A204.1 (cell line): ENCODE data around the gene DYNLL1.
"Not testable (repeated sequence)": the region's sequence is repeated elsewhere in the genome, so short reads cannot be mapped to it uniquely, and the experiment has no call there.

Source experiments
- FAIRE-seq: peaks from 2 replicates; lab custom pipeline; 2012; peaks lifted over from hg19 to GRCh38; lab: Jason Lieb, UNC

Gene DYNLL1

DNA sequence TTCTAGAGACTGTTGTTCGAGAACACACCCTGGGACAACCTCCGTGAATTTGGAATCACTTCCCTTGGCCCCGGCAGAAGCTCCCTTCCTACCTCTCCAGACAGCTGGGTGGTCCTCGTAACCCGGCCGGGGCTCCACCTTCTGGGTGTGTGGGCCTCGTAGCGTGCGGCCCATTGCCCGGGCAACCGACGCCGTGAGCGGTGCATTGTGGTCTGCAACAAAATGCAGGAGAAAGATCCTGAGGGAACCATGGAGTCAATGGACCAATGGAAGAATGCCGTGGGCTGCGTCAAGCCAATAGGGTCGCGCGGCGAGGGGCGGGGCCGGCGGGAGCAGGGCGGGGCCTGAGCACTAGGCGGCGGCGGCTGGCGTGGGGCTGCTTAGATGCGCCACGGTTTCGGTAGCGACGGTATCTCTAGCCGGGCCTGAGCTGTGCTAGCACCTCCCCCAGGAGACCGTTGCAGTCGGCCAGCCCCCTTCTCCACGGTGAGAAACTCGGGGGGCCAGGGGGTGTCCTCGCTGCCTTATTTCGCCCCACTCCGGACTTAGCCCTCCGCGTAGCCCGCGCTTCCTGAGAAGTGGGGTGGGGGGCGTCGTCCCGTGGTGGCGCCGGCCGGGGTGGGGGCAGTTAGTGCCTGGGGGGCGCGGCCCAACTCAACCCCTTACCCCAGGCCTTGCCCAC, at the start of gene DYNLL1:
DYNLL1 (plus strand) TSS at position 383 of the 682 bp plus-strand sequence. CDS start 309 bp downstream, outside the sequence.
- peak; percentile 47 for FAIRE-seq

DNA sequence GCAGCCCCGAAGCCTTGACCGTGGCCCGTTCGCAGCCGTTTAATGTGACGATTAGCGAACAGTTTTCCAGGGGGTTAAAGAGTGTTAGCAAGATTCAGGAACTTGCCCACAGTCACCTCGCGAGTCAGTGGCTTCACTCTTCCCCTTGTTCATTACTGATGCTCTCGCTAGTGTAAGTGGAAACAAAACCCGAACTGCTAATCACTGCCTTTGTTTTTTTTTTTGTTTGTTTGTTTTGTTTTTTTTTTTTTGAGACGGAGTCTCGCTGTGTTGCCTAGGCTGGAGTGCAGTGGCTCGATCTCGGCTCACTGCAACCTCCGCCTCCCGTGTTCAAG, 49.1 kb upstream of the DYNLL1 start:
- not testable (repeated sequence) for FAIRE-seq

DNA sequence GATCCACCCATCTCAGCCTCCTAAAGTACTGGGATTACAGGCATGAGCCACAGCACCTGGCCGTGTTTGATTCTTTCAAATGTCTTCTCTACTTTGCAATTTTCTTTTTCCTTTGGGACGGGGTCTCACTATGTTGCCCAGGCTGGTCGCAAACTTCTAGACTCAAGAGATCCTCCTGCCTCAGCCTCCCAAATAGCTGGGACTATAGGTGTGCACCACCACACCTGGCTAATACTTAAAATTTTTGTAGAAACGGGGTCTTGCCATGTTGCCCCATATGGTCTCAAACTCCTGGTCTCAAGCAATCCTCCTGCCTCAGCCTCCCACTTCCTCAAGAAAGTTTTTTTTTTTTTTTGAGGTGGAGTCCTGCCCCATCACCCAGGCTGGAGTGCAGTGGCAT, 47.9 kb upstream of the DYNLL1 start:
- no peak for FAIRE-seq

DNA sequence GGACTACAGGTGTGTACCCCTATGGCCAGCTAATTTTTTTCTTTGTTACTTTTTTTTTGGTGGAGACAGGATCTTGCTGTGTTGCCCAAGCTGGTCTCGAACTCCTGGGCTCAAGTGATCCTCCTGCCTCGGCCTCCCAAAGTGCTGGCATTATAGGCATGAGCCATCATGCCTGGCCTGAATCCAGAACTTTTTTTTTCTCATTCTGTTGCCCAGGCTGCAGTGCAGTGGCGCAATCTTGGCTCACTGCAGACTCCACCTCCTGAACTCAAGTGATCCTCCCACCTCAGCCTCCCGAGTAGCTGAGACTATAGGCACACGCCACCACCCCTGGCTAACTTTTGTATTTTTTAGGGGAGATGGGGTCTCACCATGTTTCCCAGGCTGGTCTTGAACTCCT, 43.4 kb upstream of the DYNLL1 start:
- FAIRE-seq, result not testable (repeated sequence)

DNA sequence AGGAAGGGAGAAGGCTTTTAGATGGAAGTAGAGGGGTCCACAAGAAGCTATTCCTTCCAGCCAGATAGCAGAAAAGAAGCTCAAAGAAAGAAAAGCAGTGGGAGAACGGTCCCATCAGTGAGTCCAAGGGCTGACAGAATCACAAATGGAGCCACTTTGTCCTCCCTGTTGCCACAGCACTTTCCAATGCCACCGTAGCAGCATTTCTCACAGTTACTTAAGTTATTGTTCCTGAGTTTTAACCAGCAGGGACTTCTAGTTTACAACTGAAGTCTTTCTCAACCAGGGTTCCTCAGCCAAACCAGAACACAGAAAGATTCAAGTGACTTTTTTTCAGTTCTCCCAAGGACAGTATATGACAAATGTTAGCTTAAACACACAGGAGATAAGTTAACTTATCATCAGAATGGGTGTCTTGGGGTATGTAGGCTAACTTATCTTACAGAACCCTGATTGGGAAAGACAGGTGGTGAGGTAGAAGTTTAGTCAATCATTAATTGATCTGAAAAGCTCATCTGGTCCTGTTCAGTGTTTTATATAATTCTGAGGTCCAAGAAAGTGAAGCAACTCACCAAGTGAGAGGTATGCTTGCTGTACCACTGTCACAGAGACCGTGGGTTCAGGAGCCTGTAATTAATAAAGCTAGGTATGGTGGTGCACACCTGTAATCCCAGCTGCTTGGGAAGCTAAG, 42.7 kb upstream of the DYNLL1 start:
- no peak for FAIRE-seq

DNA sequence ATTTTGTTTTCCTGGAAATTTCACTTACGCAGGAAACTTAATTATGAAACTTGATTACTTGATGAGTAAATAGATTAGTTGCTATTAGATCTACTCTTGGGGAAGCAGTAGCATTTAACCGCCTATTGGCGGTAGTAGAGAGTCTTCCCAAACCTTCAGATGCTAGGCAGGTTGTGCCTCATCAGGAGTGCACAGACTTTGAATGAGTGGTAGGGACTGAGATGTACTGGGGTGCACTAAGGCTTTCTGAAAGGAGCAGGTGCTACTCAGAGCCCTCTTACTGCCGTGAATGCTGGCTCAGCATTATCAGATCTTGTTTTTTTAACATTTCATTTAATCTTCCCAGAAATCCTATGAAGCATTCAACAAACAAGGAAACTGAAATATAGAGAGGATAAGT, 41.9 kb upstream of the DYNLL1 start:
- FAIRE-seq, result peak; percentile 90

DNA sequence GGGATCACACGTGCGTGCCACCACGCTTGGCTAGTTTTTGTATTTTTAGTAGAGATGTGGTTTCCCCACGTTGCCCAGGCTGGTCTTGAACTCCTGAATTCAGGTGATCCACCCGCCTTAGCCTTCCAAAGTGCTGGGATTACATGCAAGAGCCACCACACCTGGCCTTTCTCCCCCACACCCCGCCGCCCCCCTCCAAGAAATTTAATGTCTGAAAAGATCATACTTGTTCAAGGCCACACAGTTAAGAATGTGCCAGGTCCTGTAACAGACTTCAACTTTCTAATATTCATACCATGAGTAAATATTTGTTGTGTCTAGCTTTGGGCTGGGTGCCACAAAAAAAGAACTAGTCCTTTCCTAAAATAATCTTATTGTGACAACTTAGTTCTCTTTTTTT, 40.6 kb upstream of the DYNLL1 start:
- FAIRE-seq, result no peak

DNA sequence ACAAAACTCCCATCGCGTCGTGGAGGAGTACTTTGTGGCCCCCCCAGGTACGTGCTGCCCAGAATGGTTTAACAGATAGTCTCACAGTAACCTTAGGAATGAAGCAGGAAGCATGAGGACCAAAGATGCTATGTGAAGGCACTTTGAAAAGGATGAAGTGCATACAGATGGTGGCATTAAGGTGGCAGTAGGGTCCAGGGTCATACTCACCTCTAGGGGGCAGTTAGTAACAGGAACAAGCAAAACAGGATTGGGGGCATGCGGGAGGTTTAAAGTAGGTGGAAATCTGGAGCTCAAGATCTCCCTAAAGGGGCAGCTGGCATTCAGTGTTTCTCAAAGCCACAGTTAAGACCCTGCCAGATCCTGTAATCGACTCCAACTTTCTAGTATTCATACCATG, 38.8 kb upstream of the DYNLL1 start:
- no peak for FAIRE-seq

DNA sequence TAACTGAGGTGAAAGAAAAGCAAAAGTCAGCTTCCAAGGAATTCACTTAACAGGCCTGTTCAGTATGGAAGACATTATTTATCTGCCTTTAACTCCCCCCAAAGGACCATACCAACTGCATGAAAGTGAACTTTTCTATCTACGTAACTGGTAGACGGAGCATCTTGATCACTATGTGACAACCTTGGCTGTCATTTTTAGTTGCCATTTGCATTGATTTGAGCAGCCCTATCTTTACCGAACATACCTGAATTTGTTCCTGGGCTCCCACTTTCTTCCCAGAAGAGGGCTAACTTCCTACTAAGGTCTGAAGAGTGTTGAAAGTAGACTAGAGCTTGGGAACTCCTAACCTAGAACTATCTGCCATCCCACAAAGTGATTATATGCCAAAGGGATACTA, 35.8 kb upstream of the DYNLL1 start:
- FAIRE-seq, result no peak

DNA sequence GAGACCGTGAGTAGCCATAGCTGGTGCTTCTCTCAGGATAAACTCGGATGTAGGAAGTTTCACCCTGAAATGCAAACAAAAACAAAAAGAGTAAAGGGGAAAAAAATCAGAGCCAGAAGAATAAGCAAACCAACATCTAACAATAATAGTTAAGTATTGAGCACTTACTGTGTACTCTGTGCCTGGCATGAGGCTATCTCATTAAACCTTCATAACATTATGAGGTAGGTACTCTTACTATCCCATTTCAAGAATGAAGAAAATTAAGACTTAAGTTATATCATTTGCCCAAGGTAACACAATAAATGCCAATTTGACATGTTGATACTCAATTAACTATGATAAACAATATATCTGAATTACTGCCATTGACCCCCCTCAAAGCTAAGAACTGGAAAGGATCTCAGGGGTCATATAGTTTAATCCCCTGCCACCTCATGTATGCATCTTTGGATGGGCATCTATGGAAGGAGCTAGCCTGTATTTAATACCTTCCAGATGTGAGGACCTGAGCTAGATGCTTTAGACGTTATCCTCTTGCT, 33.7 kb upstream of the DYNLL1 start:
- no peak for FAIRE-seq

DNA sequence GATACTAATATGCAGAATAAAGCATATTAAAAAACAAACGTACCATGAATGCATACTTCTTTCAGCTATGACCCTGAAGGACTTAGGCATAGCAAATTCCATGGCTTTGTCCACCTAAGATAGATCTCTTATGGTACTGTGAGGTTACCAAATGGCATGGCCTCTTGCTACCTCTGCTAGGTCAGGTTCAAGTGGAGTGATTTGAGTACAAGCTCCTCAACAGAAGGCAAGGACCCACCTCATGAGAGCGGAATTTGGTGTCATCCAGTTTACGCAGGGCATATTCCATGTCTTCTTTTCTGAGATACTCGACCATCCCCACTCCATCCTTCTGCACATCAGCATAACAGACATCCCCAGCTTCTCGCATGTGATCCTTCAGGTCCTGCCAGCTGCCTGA, 32.2 kb upstream of the DYNLL1 start:
- FAIRE-seq, result no peak

DNA sequence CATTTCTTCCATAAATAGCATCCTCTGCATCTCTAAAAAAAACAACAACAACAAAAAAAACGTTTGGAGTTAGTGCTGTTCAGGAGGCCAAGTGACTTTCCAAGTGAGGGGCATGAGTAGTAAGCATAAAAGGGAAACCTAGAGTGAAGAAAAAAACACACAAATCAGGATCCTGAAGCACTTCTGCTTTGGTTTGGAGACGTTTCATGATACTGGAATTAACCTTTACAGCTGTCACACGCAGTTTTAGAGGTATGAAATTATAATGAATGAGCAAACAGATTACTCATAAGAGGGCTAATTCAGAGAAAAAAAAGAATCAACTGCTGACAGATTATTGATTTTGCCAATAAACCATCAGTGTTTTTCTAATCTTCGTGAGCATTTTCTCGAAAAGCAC, 30.2 kb upstream of the DYNLL1 start:
- FAIRE-seq, result no peak

DNA sequence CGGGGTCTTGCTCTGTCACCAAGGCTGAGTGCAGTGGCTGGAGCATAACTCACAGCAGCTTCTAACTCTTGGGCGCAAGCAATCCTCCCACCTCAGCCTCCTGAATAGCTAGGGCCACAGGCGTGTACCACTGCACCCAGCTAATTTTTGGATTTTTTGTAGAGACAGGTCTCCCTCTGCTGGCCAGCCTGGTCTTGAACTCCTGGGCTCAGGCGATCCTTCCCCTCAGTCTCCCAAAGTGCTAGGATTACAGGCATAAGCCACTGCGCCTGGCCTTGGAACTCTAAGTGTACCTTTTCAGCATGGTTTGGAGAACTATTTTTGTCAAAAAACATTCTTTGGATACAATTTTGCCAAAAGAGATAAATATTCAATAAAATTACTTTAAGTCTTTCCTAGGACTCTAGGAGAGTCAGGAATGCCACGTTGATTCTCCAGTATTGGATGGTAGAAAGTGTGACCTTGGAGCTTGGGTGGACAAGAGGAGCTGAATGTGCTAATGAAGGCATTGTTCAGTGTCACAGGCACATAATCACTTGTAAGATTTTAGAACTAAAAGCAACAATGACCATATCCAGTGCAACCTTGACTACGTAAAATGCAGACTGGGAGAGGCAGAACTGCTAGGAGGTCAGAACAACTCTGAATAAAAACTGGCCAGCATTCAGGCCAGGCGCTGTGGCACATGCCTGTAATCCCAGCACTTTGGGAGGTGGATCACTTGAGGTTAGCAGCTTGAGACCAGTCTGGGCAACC, 29.2 kb upstream of the DYNLL1 start:
- no peak for FAIRE-seq

DNA sequence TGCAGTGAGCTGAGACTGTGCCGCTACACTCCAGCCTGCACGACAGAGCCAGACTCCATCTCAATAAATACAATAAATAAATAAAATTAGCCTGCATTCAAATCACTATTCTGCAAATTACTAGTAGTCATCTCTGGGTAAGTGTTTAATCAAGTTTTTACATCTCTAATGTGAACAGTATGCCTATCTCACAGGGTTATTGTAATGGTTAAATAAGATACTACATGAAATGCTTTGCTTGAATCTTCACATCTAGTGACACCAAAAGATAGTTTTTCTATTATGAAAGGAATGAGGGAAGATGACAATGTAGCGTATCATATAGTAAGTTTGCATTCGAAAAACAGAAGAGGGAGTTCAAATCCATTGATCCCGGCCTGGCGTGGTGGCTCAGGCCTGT, 28.5 kb upstream of the DYNLL1 start:
- FAIRE-seq, result no peak

DNA sequence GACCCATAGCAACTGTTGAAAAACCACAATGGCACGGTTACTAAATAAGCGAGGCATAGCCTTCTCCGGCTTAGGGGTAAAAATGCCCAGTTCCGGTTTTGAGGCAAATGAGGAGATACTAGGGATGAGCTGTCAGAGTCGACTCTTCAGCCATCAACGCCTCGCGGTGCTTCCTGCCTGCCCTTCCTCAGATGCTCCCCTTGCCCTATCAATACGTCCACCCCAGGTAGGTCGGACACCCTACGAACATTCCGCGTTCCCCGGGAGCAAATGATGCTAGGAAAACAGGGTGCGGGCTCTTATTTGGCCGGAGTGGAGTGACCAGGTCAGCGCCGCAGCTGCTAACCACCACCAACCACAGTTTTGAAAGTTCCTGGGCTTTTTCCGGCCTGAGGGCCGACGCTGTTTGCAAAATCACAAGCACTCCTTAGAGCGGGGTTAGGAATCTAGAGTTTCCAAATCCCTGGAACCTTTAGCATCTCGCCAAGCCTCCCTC, 27.5 kb upstream of the DYNLL1 start:
- FAIRE-seq, result no peak

DNA sequence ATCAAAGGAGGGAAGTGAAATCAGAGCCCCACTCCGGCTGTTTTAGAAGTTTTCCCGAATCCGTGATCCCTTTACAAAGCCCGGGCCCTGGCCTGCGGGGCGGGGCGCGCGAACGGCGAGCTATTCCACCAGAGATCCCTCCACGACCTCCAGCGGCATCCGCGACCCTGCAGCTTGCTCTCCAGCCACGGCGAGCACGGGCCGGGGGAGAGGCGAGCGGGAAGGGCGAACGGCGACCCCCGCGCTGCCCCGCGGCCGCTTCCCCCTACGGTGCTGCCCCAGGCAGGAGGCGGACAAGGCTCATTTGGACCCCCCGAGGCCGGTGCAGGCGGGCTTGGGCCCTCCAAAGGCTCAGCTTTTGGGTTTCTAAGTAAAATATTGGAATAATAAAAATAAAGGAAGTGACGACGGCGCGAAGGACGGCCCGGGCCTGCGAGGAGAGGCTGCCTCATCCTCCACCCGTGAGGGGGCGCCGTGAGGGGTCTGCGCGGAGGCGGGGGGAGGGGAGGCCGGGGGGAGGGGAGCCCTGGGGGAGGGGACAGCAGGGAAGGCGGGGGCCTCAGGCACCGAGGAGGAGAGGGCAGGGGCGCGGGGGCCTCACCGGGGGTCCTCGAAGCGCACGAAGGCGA, 27.0 kb upstream of the DYNLL1 start:
- FAIRE-seq, result no peak

DNA sequence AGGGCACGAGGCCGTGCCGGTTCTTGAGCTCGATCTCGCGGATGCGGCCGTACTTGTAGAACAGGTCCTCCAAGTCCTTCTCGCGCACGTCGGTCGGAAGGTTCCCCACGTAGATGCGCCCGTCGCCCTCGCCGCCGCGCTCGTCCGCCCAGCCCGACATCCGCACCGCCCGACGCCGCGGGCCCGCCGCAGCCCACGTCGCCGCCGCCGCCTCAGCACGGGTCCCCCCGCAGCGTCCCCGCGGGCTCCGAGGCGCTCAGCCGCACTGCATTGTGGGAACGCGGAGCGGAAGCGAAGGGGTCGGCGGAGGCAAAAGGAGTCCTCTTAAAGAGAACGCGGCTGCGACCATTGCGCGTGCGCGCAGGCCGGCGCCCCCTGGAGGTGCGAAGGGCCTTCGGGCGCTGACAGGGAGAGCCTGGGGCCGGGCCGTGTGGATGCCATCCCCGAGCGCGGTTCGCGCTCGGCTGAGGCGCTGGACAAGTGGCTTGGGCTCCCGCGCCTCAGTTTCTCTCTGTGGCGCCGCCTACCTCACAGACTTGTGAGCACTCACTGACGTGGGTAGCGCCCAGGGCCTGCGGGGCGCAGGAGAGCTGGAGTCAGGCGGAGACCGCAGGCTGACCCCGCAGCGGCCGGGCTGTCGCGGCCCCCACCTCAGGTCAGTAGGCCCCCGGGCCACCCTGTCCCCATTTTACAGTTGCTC, 26.3 kb upstream of the DYNLL1 start, which contains the start of gene SRSF9:
SRSF9 (minus strand) TSS at position 299 of the 700 bp plus-strand sequence; CDS start at position 160, 139 bp downstream.
- FAIRE-seq, result no peak

DNA sequence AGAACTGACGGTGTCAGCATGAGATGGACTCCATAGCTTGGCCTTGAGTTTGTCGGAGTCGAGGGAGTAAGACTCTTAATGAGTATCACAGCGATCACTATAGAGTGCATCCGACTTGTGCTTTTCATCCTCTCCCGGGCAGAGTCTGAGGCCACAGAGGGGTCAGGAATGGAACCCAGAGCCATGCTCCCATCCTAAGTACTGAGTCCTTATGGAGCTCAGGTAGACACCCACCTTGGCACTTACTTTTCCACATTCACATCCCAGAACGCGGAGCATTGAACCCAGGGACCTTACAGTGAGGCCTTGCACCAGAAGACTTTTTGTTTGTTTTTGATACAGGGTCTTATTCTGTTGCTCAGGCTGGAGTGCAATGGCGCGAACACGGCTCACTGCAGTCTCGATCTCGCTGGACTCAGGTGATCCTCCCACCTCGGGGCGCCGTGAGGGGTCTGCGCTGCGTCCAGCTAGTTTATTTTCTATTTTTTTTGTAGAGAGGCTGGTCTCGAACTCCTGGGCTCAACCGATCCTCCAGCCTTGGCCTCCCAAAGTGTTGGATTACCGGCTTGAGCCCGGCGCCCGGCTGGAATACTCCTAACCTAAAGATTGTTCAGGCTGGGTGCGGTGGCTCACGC, 25.6 kb upstream of the DYNLL1 start:
- no peak for FAIRE-seq

DNA sequence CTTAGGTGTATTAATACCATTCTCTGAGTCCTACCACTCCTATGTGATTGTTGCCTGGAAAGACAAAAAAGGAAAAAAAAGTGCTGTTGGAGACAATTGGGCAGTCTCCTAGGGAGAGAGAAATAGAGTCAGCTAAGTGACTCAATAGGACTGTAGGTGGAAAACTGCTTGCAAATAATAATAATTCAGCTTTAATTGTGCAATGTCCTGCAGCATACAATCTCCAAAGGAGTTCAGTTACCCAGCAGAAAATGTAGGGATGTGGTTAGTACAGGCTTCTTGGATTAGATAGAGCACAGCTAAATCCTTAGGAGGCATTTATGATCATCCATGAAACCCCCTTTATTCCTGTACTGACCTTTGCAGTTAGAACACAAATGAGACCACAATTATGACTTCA, 23.4 kb upstream of the DYNLL1 start:
- no peak for FAIRE-seq

DNA sequence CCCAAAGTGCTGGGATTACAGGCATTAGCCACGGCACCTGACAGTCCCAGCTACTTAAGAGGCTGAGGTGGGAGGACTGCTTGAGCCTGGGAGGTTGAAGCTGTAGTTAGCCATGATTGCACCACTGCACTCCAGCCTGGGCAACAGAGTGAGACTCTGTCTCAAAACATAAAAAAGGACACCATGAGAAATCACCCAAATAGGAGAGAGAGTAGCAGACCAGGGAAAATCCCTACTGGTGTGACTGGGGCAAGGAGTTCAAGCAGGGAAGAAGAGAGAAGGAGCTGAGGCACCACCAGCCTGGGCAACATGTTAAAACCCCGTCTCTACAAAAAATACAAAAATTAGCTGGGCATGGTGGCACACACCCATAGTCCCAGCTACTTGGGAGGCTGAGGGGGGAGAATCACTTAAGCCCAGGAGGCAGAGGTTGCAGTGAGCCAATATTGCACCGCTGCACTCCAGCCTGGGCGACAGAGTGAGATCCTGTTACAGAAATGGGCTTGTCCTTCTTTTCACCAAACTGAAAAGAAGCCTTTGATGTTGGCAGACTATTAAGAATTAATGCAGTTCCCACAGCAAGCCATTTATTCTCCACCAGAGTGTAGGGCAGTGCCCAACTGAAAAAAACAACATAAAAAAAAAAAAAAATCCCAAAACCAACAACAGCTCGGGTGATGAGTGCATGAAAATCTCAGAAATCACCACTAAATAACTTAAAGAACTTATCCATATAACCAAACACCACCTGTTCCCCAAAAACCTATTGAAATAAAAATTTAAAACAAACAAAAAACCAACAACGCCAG, 21.9 kb upstream of the DYNLL1 start:
- no peak for FAIRE-seq

DNA sequence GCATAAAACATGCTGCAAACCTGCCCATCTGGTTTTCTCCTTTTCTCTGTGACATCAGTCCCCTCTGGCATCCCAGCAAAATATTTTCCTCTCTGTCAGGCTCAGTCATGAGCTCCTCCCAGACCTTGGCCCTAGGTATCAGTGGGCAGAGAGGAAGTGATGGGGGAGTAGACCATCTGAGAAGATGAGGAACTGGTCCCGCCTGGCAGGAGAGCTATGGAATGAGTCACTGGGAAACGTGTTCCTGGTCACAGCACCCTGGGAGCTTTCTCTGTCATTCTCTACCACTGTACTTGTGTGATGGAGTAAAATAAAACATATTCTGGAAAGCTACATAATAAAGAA, 21.3 kb upstream of the DYNLL1 start:
- no peak for FAIRE-seq
